ENCODE data around the gene CNDP2.

The CNDP2 gene

DNA sequence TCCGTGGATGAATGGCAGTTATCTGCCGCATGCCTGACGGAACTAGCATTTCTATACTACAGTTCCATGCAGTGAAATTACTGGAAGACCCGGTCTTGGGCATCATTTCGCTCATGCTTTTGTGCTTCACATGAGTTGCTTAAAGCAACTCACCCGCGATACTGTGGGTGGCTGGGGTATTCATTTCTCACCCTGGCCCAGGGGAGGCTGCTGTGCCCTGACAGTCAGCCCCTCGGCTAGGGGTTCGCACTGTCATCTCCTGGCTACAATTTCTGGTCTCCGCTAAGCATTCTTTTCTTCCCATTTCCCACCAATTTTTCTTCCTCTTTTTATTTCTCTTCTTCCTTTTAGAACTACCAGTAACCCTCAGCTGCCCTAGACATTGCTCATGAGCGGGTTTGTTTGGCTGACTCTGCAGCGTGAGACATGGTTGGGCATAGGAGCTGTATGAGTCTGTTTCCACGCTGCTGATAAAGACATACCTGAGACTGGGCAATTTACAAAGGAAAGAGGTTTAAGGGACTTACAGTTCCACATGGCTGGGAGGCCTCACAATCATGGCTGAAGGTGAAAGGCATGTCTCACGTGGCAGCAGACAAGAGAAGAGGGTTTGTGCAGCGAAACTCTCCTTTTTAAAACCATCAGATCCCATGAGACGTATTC, 16.5 kb upstream of the CNDP2 start:
- peaks cover under 1% of the 10 kb centered on the region; the same call in 1 of the 2 replicates for H3F3A ChIP-seq (ENCODE audit: insufficient read depth, low read length)
- DNase-seq: no peak
- no peaks in the 10 kb centered on the region for H3K79me2 ChIP-seq (ENCODE audit: low read length)
- no peak overlapping the region for H3K4me3 ChIP-seq (ENCODE audit: low read length)
- H3K4me2 ChIP-seq (ENCODE audit: low read depth, low read length): no peak overlapping the region
- no peaks in the 10 kb centered on the region for H3K9me3 ChIP-seq (replicated peaks; ENCODE audit: insufficient read depth, low read length)
- peaks cover 3% of the 10 kb centered on the region for H3K4me1 ChIP-seq (ENCODE audit: low read length)
- no peak overlapping the region for H3K27ac ChIP-seq (ENCODE audit: low read length)
- H4K20me1 ChIP-seq (ENCODE audit: insufficient read depth, low read length): no peaks in the 10 kb centered on the region
- H3K36me3 ChIP-seq (replicated peaks; ENCODE audit: insufficient read depth, low read length): no peaks in the 10 kb centered on the region
- no peak overlapping the region for H3K9ac ChIP-seq (ENCODE audit: low read length)
- TF ChIP-seq EZH2phosphoT487 (IDR thresholded peaks at IDR 0.05; ENCODE audit: low read length): no peak
- TF ChIP-seq CTCF (IDR thresholded peaks at IDR 0.05; ENCODE audit: low read length): no peak
- TF ChIP-seq EZH2 (optimal IDR thresholded peaks at IDR 0.05; ENCODE audit: low read depth, low read length): no peak
- H3K27me3 ChIP-seq (replicated peaks; ENCODE audit: insufficient read depth, low read length): no peaks in the 10 kb centered on the region
- no peaks in the 10 kb centered on the region for H3K9me2 ChIP-seq (replicated peaks; ENCODE audit: insufficient read depth, low read length)
- H2AFZ ChIP-seq (ENCODE audit: low read length): no peak overlapping the region

DNA sequence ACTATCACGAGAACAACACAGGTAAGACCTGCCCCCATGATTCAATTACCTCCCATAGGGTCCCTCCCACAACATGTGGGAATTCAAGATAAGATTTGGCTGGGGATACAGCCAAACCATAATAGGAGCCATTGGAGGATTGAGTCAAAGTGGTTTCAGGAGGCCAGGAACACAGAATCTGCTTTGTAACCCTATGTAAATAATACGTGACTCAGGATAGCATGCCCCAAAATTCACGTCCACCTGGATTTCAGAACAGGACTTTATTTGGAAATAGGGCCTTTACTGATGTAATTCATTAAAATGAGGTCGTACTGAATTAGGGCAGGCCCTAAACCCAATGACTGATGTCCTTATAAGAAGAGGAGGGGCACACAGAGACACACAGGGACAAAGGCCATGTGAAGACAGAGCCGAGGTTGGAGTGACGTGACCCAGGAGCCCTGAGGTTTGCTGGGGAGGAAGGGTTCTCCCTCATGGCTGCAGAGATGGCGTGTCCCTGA, 16.0 kb upstream of the CNDP2 start:
- Histone ChIP-seq H3K4me2 (ENCODE audit: low read depth, low read length) (no peak overlapping the region), H3K4me3 (ENCODE audit: low read length) (no peak overlapping the region), H4K20me1 (ENCODE audit: insufficient read depth, low read length) (no peaks in the 10 kb centered on the region), H3K9ac (ENCODE audit: low read length) (no peak overlapping the region), H3K27ac (ENCODE audit: low read length) (no peak overlapping the region), H2AFZ (ENCODE audit: low read length) (no peak overlapping the region), H3F3A (ENCODE audit: insufficient read depth, low read length) (peaks cover 3% of the 10 kb centered on the region; the same call in 1 of the 2 replicates), H3K79me2 (ENCODE audit: low read length) (no peaks in the 10 kb centered on the region), H3K27me3 (replicated peaks; ENCODE audit: insufficient read depth, low read length) (no peaks in the 10 kb centered on the region), H3K36me3 (replicated peaks; ENCODE audit: insufficient read depth, low read length) (no peaks in the 10 kb centered on the region), H3K9me3 (replicated peaks; ENCODE audit: insufficient read depth, low read length) (no peaks in the 10 kb centered on the region), H3K4me1 (ENCODE audit: low read length) (peaks cover 4% of the 10 kb centered on the region), H3K9me2 (replicated peaks; ENCODE audit: insufficient read depth, low read length) (no peaks in the 10 kb centered on the region)
- no peak for DNase-seq
- TF ChIP-seq CTCF (IDR thresholded peaks at IDR 0.05; ENCODE audit: low read length) (no peak), EZH2phosphoT487 (IDR thresholded peaks at IDR 0.05; ENCODE audit: low read length) (no peak), EZH2 (optimal IDR thresholded peaks at IDR 0.05; ENCODE audit: low read depth, low read length) (no peak)

- no peaks in the 10 kb centered on the region for H3K9me2 ChIP-seq (replicated peaks; ENCODE audit: insufficient read depth, low read length)
- H3K9ac ChIP-seq (ENCODE audit: low read length): no peak overlapping the region
- no peaks in the 10 kb centered on the region for H4K20me1 ChIP-seq (ENCODE audit: insufficient read depth, low read length)
- H3K36me3 ChIP-seq (replicated peaks; ENCODE audit: insufficient read depth, low read length): no peaks in the 10 kb centered on the region
- no peak overlapping the region for H3K4me2 ChIP-seq (ENCODE audit: low read depth, low read length)
- no peaks in the 10 kb centered on the region for H3K27me3 ChIP-seq (replicated peaks; ENCODE audit: insufficient read depth, low read length)
- H3K9me3 ChIP-seq (replicated peaks; ENCODE audit: insufficient read depth, low read length): no peaks in the 10 kb centered on the region
- H3F3A ChIP-seq (ENCODE audit: insufficient read depth, low read length): peaks cover 6% of the 10 kb centered on the region; the same call in 1 of the 2 replicates
- TF ChIP-seq EZH2phosphoT487 (IDR thresholded peaks at IDR 0.05; ENCODE audit: low read length) (no peak), CTCF (IDR thresholded peaks at IDR 0.05; ENCODE audit: low read length) (no peak), EZH2 (optimal IDR thresholded peaks at IDR 0.05; ENCODE audit: low read depth, low read length) (no peak)
- no peaks in the 10 kb centered on the region for H3K79me2 ChIP-seq (ENCODE audit: low read length)
- no peak overlapping the region for H3K4me3 ChIP-seq (ENCODE audit: low read length)
- H3K4me1 ChIP-seq (ENCODE audit: low read length): peaks cover 16% of the 10 kb centered on the region
- no peak overlapping the region for H3K27ac ChIP-seq (ENCODE audit: low read length)
- no peak overlapping the region for H2AFZ ChIP-seq (ENCODE audit: low read length)
- no peak for DNase-seq
Measured at GRCh38 chr18:74482697-74483096, 13.5 kb upstream of the CNDP2 start.

All from MM.1S (cell line).